ENCODE results near the gene GSTM4. TPM values are rescaled to one million over a fixed set of nuclear protein-coding genes. Genes with fewer than 3 reads are reported as not detected.
A peak's percentile ranks its signal among the peaks of the same experiment; 100 is the strongest.

GSTM4 gene
- total RNA-seq, 1 donor from 2014 or later: 10.7 TPM

- DNase-seq (ENCODE audit: low read depth): no peak
- H3K4me3 ChIP-seq (ENCODE audit: low read depth, low read length): no peak overlapping the region
- TF ChIP-seq CTCF (conservative IDR thresholded peaks at IDR 0.05; ENCODE audit: low read depth, low read length): peak; percentile 84
These were observed 15.5 kb upstream of the GSTM4 start for GRCh38 chr1:109640285-109640865.

GRCh38 chr1:109641078-109641740 is 14.7 kb upstream of the GSTM4 start:
- no peak for TF ChIP-seq CTCF (conservative IDR thresholded peaks at IDR 0.05; ENCODE audit: low read depth, low read length)
- no peak for DNase-seq (ENCODE audit: low read depth)
- no peak overlapping the region for H3K4me3 ChIP-seq (ENCODE audit: low read depth, low read length)

- DNase-seq (ENCODE audit: low read depth): no peak
- H3K4me3 ChIP-seq (ENCODE audit: low read depth, low read length): no peak overlapping the region
- TF ChIP-seq CTCF (conservative IDR thresholded peaks at IDR 0.05; ENCODE audit: low read depth, low read length): no peak
These were observed 14.0 kb upstream of the GSTM4 start for GRCh38 chr1:109641861-109642260.

GRCh38 chr1:109642626-109643025 is 13.3 kb upstream of the GSTM4 start:
- DNase-seq (ENCODE audit: low read depth): no peak
- TF ChIP-seq CTCF (conservative IDR thresholded peaks at IDR 0.05; ENCODE audit: low read depth, low read length): no peak
- no peak overlapping the region for H3K4me3 ChIP-seq (ENCODE audit: low read depth, low read length)

- no peak for DNase-seq (ENCODE audit: low read depth)
- TF ChIP-seq CTCF (conservative IDR thresholded peaks at IDR 0.05; ENCODE audit: low read depth, low read length): peak; percentile 89
- H3K4me3 ChIP-seq (ENCODE audit: low read depth, low read length): no peak overlapping the region
These were observed 12.3 kb upstream of the GSTM4 start for GRCh38 chr1:109643385-109644230.

GRCh38 chr1:109644670-109645069 is 11.2 kb upstream of the GSTM4 start:
- H3K4me3 ChIP-seq (ENCODE audit: low read depth, low read length): no peak overlapping the region
- no peak for TF ChIP-seq CTCF (conservative IDR thresholded peaks at IDR 0.05; ENCODE audit: low read depth, low read length)
- no peak for DNase-seq (ENCODE audit: low read depth)

Data from epithelial cell of proximal tubule (primary cell).